Measurements from ENCODE around the gene ASTN2.

DNA sequence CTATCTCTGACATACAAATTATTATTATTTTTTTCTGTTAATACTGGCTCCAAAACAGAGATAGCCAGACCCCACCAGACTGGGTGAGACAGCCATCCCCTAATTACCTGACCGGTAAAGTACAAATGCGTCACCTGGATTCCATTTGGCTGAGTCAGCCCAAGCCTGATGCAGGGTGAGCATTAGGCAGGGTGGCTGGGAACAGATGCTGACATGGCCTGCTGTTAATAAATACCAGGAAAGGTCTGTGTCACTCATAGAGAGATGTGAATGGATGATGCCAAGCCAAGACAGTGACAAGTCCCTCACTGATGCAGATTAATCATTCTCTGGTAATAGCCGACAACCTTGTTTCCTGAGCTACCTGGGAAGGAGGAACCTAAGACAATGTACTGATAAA lies 544.3 kb downstream of the ASTN2 start:
- TF ChIP-seq EZH2 (IDR thresholded peaks at IDR 0.05; ENCODE audit: insufficient read depth, poor library complexity, severe bottlenecking), result no peak
- TF ChIP-seq EZH2phosphoT487 (IDR thresholded peaks at IDR 0.05; ENCODE audit: insufficient read depth, low read depth), result no peak

All from GM23248 (cell line).